Activated CD8-positive, alpha-beta T cell treated with anti-CD3 and anti-CD28 coated beads for 36 hours (primary cell): ENCODE data around the gene CCR1. TPM values are rescaled to one million over a fixed set of nuclear protein-coding genes. Genes with fewer than 3 reads are reported as not detected.
A peak's percentile ranks its signal among the peaks of the same experiment; 100 is the strongest.
"Not testable (repeated sequence)": the region's sequence is repeated elsewhere in the genome, so short reads cannot be mapped to it uniquely, and the experiment has no call there.

Source experiments
- ATAC-seq: fragments of 200-7000 bp; cut with Tn5 transposase; one replicate; pipeline ENCODE4 v1.10.0; 2021; ENCODE audit warnings: mild to moderate bottlenecking, moderate library complexity
- CTCF ChIA-PET: fragments of 350-600 bp; sonication (Branson Sonifier 250); formaldehyde crosslinking; loops from one replicate; lab custom pipeline; 2021; ENCODE audit warnings: antibody characterized with exemption; lab: Charles Lee
- POLR2A ChIA-PET: fragments of 350-600 bp; sonication (Branson Sonifier 250); formaldehyde crosslinking; loops from one replicate; lab custom pipeline; 2021; ENCODE audit warnings: antibody characterized with exemption; lab: Charles Lee
- DNase-seq: peaks from one replicate; pipeline ENCODE4 v3.0.0-alpha.2; 2020
- H3K27ac Mint-ChIP-seq: one replicate; pipeline ENCODE4 v1.8.0; 2021; ENCODE audit warnings: mild to moderate bottlenecking, mixed read lengths
- H3K27me3 Mint-ChIP-seq: one replicate; pipeline ENCODE4 v1.8.0; 2021; ENCODE audit warnings: mixed read lengths
- H3K36me3 Mint-ChIP-seq: one replicate; pipeline ENCODE4 v1.8.0; 2021; ENCODE audit warnings: low read depth, mixed read lengths
- H3K4me1 Mint-ChIP-seq: one replicate; pipeline ENCODE4 v1.8.0; 2021; ENCODE audit warnings: low read depth, mixed read lengths
- H3K4me3 Mint-ChIP-seq: one replicate; pipeline ENCODE4 v1.8.0; 2021; ENCODE audit warnings: mild to moderate bottlenecking, moderate library complexity, mixed read lengths
- H3K9me3 Mint-ChIP-seq: one replicate; pipeline ENCODE4 v1.8.0; 2021; ENCODE audit warnings: mixed read lengths
- intact Hi-C: fragments of 100-400 bp; cut with micrococcal nuclease; formaldehyde crosslinking; loops from one replicate; pipeline ENCODE4 v1.10.0; 2022
- total RNA-seq, 2 experiments: library from RNA; stranded (reverse); gene quantifications; one replicate each; pipeline ENCODE4 v1.2.3, GENCODE V29; 2021
- TF ChIP-seq, protein P1 (sequence below): fragments of 200-600 bp; IDR thresholded peaks from one replicate; pipeline ENCODE4 v1.8.0; 2022; ENCODE audit warnings: antibody characterized with exemption, mild to moderate bottlenecking

The CCR1 gene
- total RNA-seq, 2 experiments from 2014 or later, result 0.67 to 1.1 TPM

GRCh38 chr3:46209053-46209452, 940 bp upstream of the CCR1 start:
- intact Hi-C loops, result loop anchor here (5.0 kb wide), 2 partner anchors 112 to 163 kb away; partner anchors contain the start of gene CCR5
- Mint-ChIP-seq H3K36me3 (no peaks in the 10 kb centered on the region), H3K9me3 (no peaks in the 10 kb centered on the region), H3K4me3 (no peak overlapping the region), H3K27me3 (no peaks in the 10 kb centered on the region), H3K4me1 (peaks cover 22% of the 10 kb centered on the region), H3K27ac (peak overlapping the region; percentile 39)
- TF ChIP-seq, protein P1, sequence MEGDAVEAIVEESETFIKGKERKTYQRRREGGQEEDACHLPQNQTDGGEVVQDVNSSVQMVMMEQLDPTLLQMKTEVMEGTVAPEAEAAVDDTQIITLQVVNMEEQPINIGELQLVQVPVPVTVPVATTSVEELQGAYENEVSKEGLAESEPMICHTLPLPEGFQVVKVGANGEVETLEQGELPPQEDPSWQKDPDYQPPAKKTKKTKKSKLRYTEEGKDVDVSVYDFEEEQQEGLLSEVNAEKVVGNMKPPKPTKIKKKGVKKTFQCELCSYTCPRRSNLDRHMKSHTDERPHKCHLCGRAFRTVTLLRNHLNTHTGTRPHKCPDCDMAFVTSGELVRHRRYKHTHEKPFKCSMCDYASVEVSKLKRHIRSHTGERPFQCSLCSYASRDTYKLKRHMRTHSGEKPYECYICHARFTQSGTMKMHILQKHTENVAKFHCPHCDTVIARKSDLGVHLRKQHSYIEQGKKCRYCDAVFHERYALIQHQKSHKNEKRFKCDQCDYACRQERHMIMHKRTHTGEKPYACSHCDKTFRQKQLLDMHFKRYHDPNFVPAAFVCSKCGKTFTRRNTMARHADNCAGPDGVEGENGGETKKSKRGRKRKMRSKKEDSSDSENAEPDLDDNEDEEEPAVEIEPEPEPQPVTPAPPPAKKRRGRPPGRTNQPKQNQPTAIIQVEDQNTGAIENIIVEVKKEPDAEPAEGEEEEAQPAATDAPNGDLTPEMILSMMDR, result no peak
- ChIA-PET POLR2A (interaction anchor here (0.6 to 2.0 kb wide), 6 partner anchors 16 to 162 kb away, joined by 3 to 6 read pairs (median 4); partner anchors contain the start of gene CCR5), CTCF (interaction anchor here (0.6 to 7.8 kb wide), 20 partner anchors 9 to 941 kb away, joined by 3 to 64 read pairs (median 5); partner anchors contain the start of genes CCR3 and CCR5)
- no peak for ATAC-seq
- DNase-seq, result peak; percentile 28

DNA sequence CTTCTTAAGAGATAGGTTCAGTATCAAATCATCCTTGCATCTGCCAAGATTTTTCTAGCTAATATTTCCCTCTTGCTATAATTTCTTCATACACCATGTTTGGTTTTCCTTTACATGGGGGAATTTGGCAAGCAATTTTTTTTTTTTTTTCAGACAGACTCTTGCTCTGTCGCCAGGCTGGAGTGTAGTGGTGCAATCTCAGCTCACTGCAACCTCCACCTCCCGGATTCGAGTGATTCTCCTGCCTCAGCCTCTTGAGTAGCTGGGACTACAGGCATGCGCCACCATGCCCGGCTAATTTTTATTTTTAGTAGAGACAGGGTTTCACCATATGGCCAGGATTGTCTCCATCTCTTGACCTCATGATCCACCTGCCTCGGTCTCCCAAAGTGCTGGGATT, 599 bp downstream of the CCR1 start:
- H3K36me3 Mint-ChIP-seq, ATAC-seq, H3K27me3 Mint-ChIP-seq, DNase-seq, H3K9me3 Mint-ChIP-seq: not testable (repeated sequence)
- H3K4me3 Mint-ChIP-seq, result peak overlapping the region; percentile 34
- intact Hi-C loops, result loop anchor here (5.0 kb wide), 2 partner anchors 110 to 165 kb away; partner anchors contain the start of gene CCR5
- H3K4me1 Mint-ChIP-seq, result peaks cover 22% of the 10 kb centered on the region
- CTCF ChIA-PET, result interaction anchor here (0.6 to 7.8 kb wide), 21 partner anchors 9 to 351 kb away, joined by 3 to 64 read pairs (median 5); partner anchors contain the start of gene CCR5
- POLR2A ChIA-PET, result interaction anchor here (0.9 to 2.0 kb wide), 7 partner anchors 92 to 164 kb away, joined by 3 to 6 read pairs (median 3); partner anchors contain the start of gene CCR5
- peak overlapping the region; percentile 55 for H3K27ac Mint-ChIP-seq

GRCh38 chr3:46206282-46207015, 1.7 kb downstream of the CCR1 start:
- Mint-ChIP-seq H3K4me1 (peaks cover 22% of the 10 kb centered on the region), H3K27ac (no peak overlapping the region), H3K4me3 (peak overlapping the region; percentile 22), H3K9me3 (no peaks in the 10 kb centered on the region), H3K36me3 (no peaks in the 10 kb centered on the region), H3K27me3 (no peaks in the 10 kb centered on the region)
- ATAC-seq, result no peak
- TF ChIP-seq, protein P1, result no peak
- intact Hi-C loops, result loop anchor here (5.0 kb wide), 2 partner anchors 109 to 166 kb away; partner anchors contain the start of gene CCR5
- ChIA-PET POLR2A (no interaction called here), CTCF (interaction anchor here (2.5 to 7.8 kb wide), 3 partner anchors 109 to 172 kb away, joined by 8 to 64 read pairs (median 20); partner anchors contain the start of gene CCR5)
- DNase-seq, result no peak

GRCh38 chr3:46205286-46205960, 2.7 kb downstream of the CCR1 start:
- Mint-ChIP-seq H3K27me3 (no peaks in the 10 kb centered on the region), H3K27ac (peak overlapping the region; percentile 12), H3K4me1 (peaks cover 22% of the 10 kb centered on the region), H3K4me3 (no peak overlapping the region), H3K36me3 (no peaks in the 10 kb centered on the region), H3K9me3 (no peaks in the 10 kb centered on the region)
- CTCF ChIA-PET, result interaction anchor here (7.8 kb wide), 1 partner anchor 166 kb away, joined by 64 read pairs; the partner anchor contains the start of gene CCR5
- TF ChIP-seq, protein P1, result no peak
- POLR2A ChIA-PET, result no interaction called here
- intact Hi-C loops, result loop anchor here (5.0 kb wide), 2 partner anchors 108 to 167 kb away; partner anchors contain the start of gene CCR5
- no peak for ATAC-seq
- DNase-seq, result no peak

DNA sequence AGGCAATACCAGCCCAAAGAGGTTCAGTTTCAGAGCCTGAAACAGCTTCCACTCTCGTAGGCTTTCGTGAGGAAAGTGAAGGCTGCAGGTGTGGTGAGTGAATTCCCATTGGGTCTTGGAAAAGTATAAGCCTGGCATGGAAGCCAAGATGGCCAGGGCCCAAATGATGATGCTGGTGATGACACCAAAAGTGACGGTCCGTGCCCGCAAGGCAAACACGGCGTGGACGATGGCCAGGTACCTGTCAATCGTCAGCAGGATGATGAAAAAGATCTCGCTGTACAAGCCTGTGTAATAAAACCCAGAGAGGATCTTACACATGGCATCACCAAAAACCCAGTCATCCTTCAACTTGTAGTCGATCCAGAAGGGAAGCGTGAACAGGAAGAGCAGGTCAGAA, 4.4 kb downstream of the CCR1 start:
- no peaks in the 10 kb centered on the region for H3K36me3 Mint-ChIP-seq
- intact Hi-C loops, result no loop called here
- H3K4me1 Mint-ChIP-seq, result peaks cover 12% of the 10 kb centered on the region
- ATAC-seq, result no peak
- TF ChIP-seq, protein P1, result no peak
- no peak overlapping the region for H3K4me3 Mint-ChIP-seq
- no peaks in the 10 kb centered on the region for H3K9me3 Mint-ChIP-seq
- ChIA-PET POLR2A (no interaction called here), CTCF (no interaction called here)
- no peaks in the 10 kb centered on the region for H3K27me3 Mint-ChIP-seq
- no peak overlapping the region for H3K27ac Mint-ChIP-seq
- DNase-seq, result no peak
